ENCODE measurements around the gene TMEM144.
"Not testable (repeated sequence)": the region's sequence is repeated elsewhere in the genome, so short reads cannot be mapped to it uniquely, and the experiment has no call there.

The TMEM144 gene

DNA sequence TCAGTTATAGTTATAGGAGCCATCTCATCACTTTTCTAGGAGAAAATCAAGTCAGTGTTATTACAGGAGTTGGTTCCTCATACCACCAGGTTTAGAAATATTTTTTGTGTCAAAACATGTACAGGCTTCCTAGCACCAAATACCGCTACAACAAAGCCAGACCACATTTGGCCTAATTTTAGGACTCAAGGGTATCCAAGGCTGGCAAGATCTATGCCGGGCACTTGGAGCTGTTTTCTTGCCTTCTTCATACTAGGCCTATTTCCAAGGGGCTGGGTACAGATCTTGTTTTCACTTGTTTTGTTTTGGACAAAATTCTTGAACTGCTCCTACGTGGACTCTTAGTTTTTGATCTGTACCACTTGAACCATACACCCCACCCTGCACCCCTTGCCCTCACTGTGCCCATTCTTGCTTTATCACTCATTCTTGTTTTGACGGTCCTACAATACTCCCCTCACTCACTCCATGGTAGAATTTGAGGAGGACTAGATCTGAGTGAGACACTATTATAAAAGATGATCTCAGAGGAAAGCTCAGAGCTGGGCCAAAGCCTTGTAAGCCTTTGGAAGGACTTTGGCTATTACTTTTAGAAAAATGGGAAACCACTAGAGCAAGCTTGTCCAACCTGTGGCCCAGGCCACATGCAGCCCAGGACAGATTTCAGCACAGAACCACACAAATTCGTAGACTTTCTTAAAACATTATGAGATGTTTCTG is 17.7 kb upstream of the TMEM144 start:
- no peak for DNase-seq (ENCODE audit: low spot score)

GRCh38 chr4:158193171-158193749 is 17.0 kb upstream of the TMEM144 start:
- DNase-seq (ENCODE audit: low spot score) = peak; percentile 43

- DNase-seq (ENCODE audit: low spot score) = no peak
Measured at GRCh38 chr4:158195297-158195696, 15.0 kb upstream of the TMEM144 start.

DNA sequence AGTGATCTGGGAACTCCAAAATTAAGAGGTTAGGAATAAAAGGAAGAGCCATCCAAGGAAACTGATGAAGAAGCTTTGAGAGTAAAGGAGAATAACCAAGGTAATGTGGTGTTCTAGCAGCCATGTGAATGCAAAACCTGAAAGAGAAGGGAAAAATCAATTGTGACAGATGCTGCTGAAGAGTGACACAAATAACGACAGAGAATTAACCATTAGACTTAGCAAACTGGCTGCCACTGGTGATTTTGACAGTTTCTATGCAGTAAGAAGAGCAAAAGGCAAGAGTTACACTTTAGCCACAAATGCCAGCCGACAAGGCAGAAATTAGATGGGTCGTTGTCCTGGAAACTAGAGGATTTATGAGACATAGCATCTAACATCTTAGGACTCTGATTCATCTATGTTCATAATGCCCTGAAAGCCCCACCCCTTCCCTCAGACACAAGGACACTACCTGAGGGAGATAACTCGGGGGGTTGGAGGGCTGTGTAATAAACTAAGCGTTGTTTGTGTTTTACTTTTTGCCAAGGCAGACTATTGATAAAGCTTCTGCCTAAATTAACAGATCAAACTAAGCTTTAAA is 13.0 kb upstream of the TMEM144 start:
- no peak for DNase-seq (ENCODE audit: low spot score)

- no peak for DNase-seq (ENCODE audit: low spot score)
Measured at GRCh38 chr4:158200214-158200613, 10.1 kb upstream of the TMEM144 start.

- no peak for DNase-seq (ENCODE audit: low spot score)
Measured at GRCh38 chr4:158201322-158201721, 9.0 kb upstream of the TMEM144 start.

GRCh38 chr4:158201876-158202275 is 8.4 kb upstream of the TMEM144 start:
- no peak for DNase-seq (ENCODE audit: low spot score)

DNA sequence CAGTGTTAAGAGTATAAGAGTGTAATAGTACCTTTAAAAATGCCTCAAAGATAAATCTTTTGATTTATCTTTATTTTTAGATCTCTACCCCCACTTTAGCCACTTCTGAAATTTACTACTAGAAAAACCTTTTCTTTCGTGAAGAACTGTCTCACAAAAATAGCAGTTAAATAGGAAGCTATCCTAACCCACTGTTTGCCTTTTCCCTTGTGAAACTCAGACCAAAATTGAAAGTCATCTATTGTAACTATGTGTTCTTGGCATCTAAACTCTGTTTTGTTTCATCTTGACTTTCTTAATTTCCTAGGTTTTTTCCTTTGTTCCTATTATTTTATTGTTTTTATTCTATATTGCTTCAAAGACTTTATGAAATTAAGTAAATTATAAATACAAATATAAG is 7.8 kb upstream of the TMEM144 start:
- DNase-seq (ENCODE audit: low spot score) = no peak

DNA sequence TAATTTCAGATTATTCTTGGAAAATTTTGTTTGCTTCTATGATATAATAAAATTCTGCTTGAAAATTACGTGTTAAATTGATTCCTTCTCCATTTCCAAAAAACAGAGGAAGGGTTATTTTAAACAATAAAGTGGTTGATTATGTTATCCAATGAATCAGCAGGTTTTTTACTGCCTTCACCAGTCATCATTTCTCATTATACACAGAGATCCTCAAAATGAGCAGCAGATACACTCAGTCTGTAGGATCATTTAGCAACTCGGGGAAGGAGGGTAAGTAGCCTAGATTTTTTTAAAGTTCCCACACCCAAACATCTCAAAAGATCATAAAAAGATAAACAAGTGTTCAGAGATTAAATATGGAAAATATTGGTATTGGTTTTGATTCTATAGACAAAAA is 6.8 kb upstream of the TMEM144 start:
- DNase-seq (ENCODE audit: low spot score) = no peak

DNA sequence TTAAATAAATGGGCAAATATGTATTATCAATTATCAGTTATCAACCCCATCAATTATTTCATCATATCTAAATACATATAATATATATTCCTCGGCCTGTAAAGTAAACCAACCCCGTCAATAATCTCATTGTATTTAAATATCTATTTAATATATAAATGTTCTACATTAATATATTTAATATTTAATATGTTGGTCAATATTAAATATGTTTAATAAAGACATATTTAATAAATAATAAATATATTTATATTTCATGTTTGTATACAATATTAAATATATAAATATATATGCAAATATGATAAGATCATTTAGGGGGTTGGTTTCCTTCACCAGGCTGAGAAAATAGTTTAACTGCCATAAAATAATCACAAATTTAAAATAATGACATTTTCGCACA is 6.4 kb upstream of the TMEM144 start:
- DNase-seq (ENCODE audit: low spot score) = no peak

DNA sequence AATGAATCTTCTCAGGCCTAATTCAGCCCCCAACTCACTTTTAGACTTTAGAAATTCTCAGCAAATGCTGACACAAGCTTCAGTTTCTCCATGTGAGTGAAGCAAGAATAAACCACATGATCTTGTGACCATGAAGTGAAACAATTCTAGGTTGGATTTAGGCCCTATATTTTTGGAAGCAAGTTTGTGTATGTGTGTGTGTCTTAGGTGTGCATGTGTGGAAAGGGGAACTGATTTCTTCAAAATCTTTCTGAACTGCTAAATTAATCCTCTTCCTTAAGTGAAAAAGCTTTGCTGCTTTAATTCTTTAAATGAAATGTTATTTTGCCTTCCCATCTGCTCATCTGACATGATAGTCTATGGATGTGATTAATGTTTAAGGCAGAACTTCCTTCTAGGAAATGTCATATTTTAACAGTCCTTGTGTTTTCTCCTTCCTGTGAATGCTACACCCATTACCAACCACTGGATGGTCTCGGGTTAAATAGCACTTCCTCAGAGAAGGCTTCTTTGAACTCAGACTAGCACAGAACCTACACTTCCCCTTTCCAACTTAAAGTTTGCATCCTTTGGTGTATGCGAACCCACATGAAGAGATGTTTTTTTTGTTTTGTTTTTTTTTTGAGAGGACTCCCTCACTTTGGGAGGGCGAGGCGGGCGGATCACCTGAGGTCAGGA is 1.2 kb upstream of the TMEM144 start:
- DNase-seq (ENCODE audit: low spot score) = no peak

- DNase-seq (ENCODE audit: low spot score) = no peak
Measured at GRCh38 chr4:158211222-158211621, 936 bp downstream of the TMEM144 start.

- DNase-seq (ENCODE audit: low spot score) = no peak
Measured at GRCh38 chr4:158213466-158213865, 3.2 kb downstream of the TMEM144 start.

GRCh38 chr4:158214856-158215255 is 4.6 kb downstream of the TMEM144 start:
- no peak for DNase-seq (ENCODE audit: low spot score)

DNA sequence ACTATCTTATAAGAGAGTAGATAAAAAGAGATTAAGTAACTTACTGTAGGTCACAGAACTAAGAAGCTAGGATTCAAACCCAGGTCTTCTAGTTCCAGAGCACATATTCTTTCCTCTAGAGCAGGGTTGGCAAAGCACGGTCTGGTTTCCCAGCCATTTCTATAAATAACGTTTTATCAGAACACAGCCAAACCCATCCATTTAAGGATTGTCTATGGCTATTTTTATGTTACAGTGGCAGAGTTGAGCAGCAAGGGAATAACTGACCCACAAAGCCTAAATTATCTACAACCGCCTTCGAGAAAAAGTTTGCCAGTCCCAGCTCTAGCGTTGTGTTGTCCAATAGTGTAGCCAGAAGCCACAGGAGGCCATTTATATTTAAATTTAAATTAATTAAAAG is 7.5 kb downstream of the TMEM144 start:
- no peak for DNase-seq (ENCODE audit: low spot score)

- no peak for DNase-seq (ENCODE audit: low spot score)
Measured at GRCh38 chr4:158219623-158220022, 9.3 kb downstream of the TMEM144 start.

- DNase-seq (ENCODE audit: low spot score) = not testable (repeated sequence)
Measured at GRCh38 chr4:158224318-158224717, 14.0 kb downstream of the TMEM144 start.

GRCh38 chr4:158224999-158225398 is 14.7 kb downstream of the TMEM144 start:
- DNase-seq (ENCODE audit: low spot score) = not testable (repeated sequence)

- not testable (repeated sequence) for DNase-seq (ENCODE audit: low spot score)
Measured at GRCh38 chr4:158227880-158228279, 17.6 kb downstream of the TMEM144 start.

GRCh38 chr4:158228399-158228798 is 18.1 kb downstream of the TMEM144 start:
- DNase-seq (ENCODE audit: low spot score) = not testable (repeated sequence)

- no peak for DNase-seq (ENCODE audit: low spot score)
Measured at GRCh38 chr4:158229768-158230167, 19.5 kb downstream of the TMEM144 start.

DNA sequence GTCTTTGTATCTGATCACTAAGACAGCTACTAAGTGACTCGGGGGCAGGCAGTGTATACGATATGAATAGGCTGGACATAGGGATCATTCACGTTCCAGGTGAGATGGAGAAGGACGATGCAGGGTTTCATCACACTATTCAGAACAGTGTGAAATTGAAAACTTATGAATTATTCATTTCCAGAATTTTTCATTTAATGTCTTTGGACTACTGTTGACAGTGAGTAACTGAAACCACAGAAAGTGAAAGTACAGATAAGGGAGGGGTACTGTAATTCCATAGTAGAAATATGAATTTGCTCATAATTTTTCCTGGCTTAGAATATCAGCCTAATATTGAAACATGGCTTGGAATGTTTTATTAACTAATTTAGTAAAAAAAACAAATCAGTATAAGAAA is 24.4 kb downstream of the TMEM144 start:
- DNase-seq (ENCODE audit: low spot score) = no peak

Measured in AG20443 (cell line).